PC-3 (cell line): ENCODE measurements around the gene SPSB4. TPM values are rescaled to one million over a fixed set of nuclear protein-coding genes. Genes with fewer than 3 reads are reported as not detected.

ENCODE experiments used
- ATAC-seq: fragments of 200-7000 bp; cut with Tn5 transposase; 2 replicates; pipeline ENCODE4 v1.9.1; 2020; ENCODE audit warnings: mild to moderate bottlenecking, moderate library complexity
- BruUV-seq: library from RNA; stranded (reverse); fragments of 400-500 nt; replicated peaks from 2 replicates; lab custom pipeline; 2021; lab: Mats Ljungman, UMichigan
- CTCF ChIA-PET: fragments of 300-600 bp; sonication (Branson Sonifier 250); formaldehyde crosslinking; loops from one replicate; lab custom pipeline; 2022; ENCODE audit warnings: antibody characterized with exemption; lab: Charles Lee
- POLR2A ChIA-PET: fragments of 300-600 bp; sonication (Branson Sonifier 250); formaldehyde crosslinking; loops from one replicate; lab custom pipeline; 2022; ENCODE audit warnings: antibody characterized with exemption; ENCODE audit not compliant: unreplicated experiment; lab: Charles Lee
- DNase-seq: peaks from one replicate; pipeline ENCODE4 v3.0.0-alpha.2; 2015
- H2AFZ ChIP-seq: fragments of 300-600 bp; sonication (generic); 2 replicates; pipeline ENCODE4 v1.6.0; 2016; ENCODE audit warnings: antibody characterized with exemption, low read length
- H3F3A ChIP-seq: fragments of 300-600 bp; sonication (generic); one replicate; pipeline ENCODE4 v1.6.0; 2017; ENCODE audit warnings: antibody characterized with exemption, low read length, control low read depth, mild to moderate bottlenecking; ENCODE audit not compliant: unreplicated experiment
- H3K27ac ChIP-seq: fragments of 300-600 bp; sonication (generic); 2 replicates; pipeline ENCODE4 v1.5.1; 2016; ENCODE audit warnings: mild to moderate bottlenecking, low read length
- H3K27me3 ChIP-seq: fragments of 300-600 bp; sonication (generic); 2 replicates; pipeline ENCODE4 v1.6.1; 2016; ENCODE audit warnings: low read length, mixed read lengths
- H3K36me3 ChIP-seq: fragments of 300-600 bp; sonication (generic); 2 replicates; pipeline ENCODE4 v1.6.1; 2016; ENCODE audit warnings: low read depth, mixed run types, low read length, mixed read lengths
- H3K4me1 ChIP-seq: fragments of 300-600 bp; sonication (generic); 2 replicates; pipeline ENCODE4 v1.5.1; 2016; ENCODE audit warnings: low read length; ENCODE audit not compliant: insufficient read depth
- H3K4me2 ChIP-seq: fragments of 300-600 bp; sonication (generic); 2 replicates; pipeline ENCODE4 v1.6.0; 2016; ENCODE audit warnings: low read length
- H3K4me3 ChIP-seq: fragments of 300-600 bp; sonication (generic); 2 replicates; pipeline ENCODE4 v1.5.1; 2016; ENCODE audit warnings: mild to moderate bottlenecking, low read length, mixed read lengths
- H3K79me2 ChIP-seq: fragments of 300-600 bp; sonication (generic); 2 replicates; pipeline ENCODE4 v1.6.1; 2017; ENCODE audit warnings: low read length, mixed read lengths
- H3K9ac ChIP-seq: fragments of 300-600 bp; sonication (generic); 2 replicates; pipeline ENCODE4 v1.6.0; 2016; ENCODE audit warnings: mild to moderate bottlenecking, low read length
- H3K9me2 ChIP-seq: fragments of 300-600 bp; sonication (generic); replicated peaks from 2 replicates; pipeline ENCODE4 v1.6.1; 2016; ENCODE audit warnings: mixed run types, low read length, mixed read lengths
- H3K9me3 ChIP-seq: fragments of 300-600 bp; sonication (generic); 2 replicates; pipeline ENCODE4 v1.6.1; 2016; ENCODE audit warnings: low read length, mixed read lengths
- H4K20me1 ChIP-seq: fragments of 300-600 bp; sonication (generic); 2 replicates; pipeline ENCODE4 v1.6.1; 2016; ENCODE audit warnings: low read length, mixed read lengths
- EZH2 ChIP-seq: fragments of 300-600 bp; sonication (generic); IDR thresholded peaks from one replicate; pipeline ENCODE4 v1.6.1; 2017; ENCODE audit warnings: antibody characterized with exemption, mild to moderate bottlenecking, low read length; ENCODE audit not compliant: unreplicated experiment
- EZH2phosphoT487 ChIP-seq: fragments of 300-600 bp; sonication (generic); IDR thresholded peaks from 2 replicates; pipeline ENCODE4 v1.6.1; 2018; ENCODE audit warnings: mild to moderate bottlenecking, antibody characterized with exemption, low read length, borderline replicate concordance
- intact Hi-C: fragments of 100-400 bp; cut with micrococcal nuclease; formaldehyde crosslinking; loops from 2 replicates; pipeline ENCODE4 v1.9.0; 2023
- total RNA-seq: library from RNA; depleted of rRNA; stranded (reverse); fragments of >200 nt; gene quantifications from 2 replicates; pipeline ENCODE4 v1.2.3, GENCODE V29; 2014
- TF ChIP-seq, protein P1 (sequence below): fragments of 300-600 bp; sonication (generic); conservative IDR thresholded peaks from 2 replicates; pipeline ENCODE4 v1.5.1; 2017; ENCODE audit warnings: antibody characterized with exemption, low read depth, mild to moderate bottlenecking, low read length

The SPSB4 gene
- total RNA-seq, 1 experiment from 2014 or later = not detected

DNA sequence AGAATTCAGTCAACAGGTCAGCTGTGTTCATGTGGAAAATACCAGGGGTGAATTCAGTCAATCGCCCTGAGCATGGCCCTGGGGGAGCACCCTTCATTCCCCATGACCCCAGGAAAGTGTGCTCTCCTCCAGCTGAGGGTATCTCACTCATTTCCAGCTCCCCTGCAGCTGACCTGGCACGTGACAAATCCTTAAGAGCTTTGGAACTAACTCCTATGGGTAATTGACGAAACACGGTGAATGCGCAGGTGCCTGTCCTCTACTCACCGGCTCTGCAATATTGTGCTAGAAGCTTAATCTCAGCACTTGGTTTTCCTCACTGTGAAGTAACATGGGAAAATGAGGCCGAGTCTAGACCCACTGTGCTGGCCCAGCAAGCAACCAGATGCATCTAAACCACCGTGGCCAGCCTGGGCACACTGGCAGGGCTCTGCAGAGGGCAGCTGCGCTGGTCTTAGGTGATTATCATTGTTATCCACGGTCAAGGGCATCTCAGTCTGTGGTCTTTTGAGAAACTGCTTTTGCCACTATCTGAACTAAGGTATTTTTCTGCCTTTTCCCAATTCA, 63.1 kb downstream of the SPSB4 start:
- H4K20me1 ChIP-seq = no peaks in the 10 kb centered on the region
- DNase-seq (no peak), ATAC-seq (no peak)
- no peak overlapping the region for H3K4me2 ChIP-seq
- no peaks in the 10 kb centered on the region for H3K9me2 ChIP-seq
- H3K4me3 ChIP-seq = no peak overlapping the region
- no peaks in the 10 kb centered on the region for H3K9me3 ChIP-seq
- H3K27me3 ChIP-seq = no peaks in the 10 kb centered on the region
- no peak overlapping the region for H3K27ac ChIP-seq
- no peak overlapping the region for H3K9ac ChIP-seq
- no peaks in the 10 kb centered on the region for H3F3A ChIP-seq
- TF ChIP-seq EZH2phosphoT487 (no peak), EZH2 (no peak)
- TF ChIP-seq, protein P1, sequence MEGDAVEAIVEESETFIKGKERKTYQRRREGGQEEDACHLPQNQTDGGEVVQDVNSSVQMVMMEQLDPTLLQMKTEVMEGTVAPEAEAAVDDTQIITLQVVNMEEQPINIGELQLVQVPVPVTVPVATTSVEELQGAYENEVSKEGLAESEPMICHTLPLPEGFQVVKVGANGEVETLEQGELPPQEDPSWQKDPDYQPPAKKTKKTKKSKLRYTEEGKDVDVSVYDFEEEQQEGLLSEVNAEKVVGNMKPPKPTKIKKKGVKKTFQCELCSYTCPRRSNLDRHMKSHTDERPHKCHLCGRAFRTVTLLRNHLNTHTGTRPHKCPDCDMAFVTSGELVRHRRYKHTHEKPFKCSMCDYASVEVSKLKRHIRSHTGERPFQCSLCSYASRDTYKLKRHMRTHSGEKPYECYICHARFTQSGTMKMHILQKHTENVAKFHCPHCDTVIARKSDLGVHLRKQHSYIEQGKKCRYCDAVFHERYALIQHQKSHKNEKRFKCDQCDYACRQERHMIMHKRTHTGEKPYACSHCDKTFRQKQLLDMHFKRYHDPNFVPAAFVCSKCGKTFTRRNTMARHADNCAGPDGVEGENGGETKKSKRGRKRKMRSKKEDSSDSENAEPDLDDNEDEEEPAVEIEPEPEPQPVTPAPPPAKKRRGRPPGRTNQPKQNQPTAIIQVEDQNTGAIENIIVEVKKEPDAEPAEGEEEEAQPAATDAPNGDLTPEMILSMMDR = no peak
- no peak overlapping the region for H2AFZ ChIP-seq
- intact Hi-C loops = no loop called here
- H3K4me1 ChIP-seq = no peaks in the 10 kb centered on the region
- no peaks in the 10 kb centered on the region for H3K79me2 ChIP-seq
- POLR2A ChIA-PET = no interaction called here
- CTCF ChIA-PET = no interaction called here
- no TSS peak for BruUV-seq
- no peaks in the 10 kb centered on the region; the same call in 1 of the 2 replicates for H3K36me3 ChIP-seq

DNA sequence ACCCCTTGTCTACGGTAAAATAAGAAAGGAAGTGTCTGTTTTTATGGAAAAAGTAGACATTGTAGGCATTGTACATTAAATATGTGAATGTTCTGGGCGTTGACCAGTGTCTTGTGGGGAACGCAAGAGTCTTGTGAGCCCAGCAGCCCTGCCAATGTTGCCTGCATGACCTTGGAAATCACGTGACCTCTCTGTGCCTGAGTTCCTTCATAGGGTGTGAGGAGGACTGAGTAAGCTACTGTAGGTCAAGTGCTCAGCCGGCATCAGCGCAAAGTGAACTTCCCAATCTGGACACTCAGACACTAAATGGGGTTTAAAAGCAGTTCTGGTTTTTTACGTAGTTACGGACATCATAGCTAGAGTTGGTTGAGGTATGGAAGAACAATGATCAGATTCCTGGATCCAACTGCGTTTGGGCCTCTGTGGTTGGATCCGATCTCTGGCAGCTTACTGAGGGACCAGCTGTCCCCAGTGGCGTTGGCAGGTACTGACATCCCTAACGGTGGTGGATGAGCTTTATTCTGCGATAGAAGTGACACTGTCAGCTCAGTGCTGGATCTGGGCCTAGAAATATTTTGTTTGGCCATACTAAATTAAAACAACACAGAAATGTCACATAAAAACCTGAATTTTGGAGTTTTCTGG, 63.8 kb downstream of the SPSB4 start:
- no peak; the same call in 1 of the 2 replicates for ATAC-seq
- H3F3A ChIP-seq = no peaks in the 10 kb centered on the region
- no peaks in the 10 kb centered on the region for H3K4me1 ChIP-seq
- POLR2A ChIA-PET = no interaction called here
- H3K9me2 ChIP-seq = no peaks in the 10 kb centered on the region
- CTCF ChIA-PET = interaction anchor here (0.5 kb wide), 1 partner anchor 9 kb away, joined by 3 read pairs; no protein-coding TSS in a partner anchor
- no peak overlapping the region for H3K4me2 ChIP-seq
- no peaks in the 10 kb centered on the region for H4K20me1 ChIP-seq
- BruUV-seq = no TSS peak
- H3K9me3 ChIP-seq = no peaks in the 10 kb centered on the region
- peak; percentile 12 for DNase-seq
- H3K79me2 ChIP-seq = no peaks in the 10 kb centered on the region
- no peak overlapping the region for H3K9ac ChIP-seq
- H2AFZ ChIP-seq = no peak overlapping the region
- H3K4me3 ChIP-seq = no peak overlapping the region
- no peak overlapping the region for H3K27ac ChIP-seq
- H3K27me3 ChIP-seq = no peaks in the 10 kb centered on the region
- TF ChIP-seq, protein P1 = peak; percentile 44; the same call in 1 of the 2 replicates
- TF ChIP-seq EZH2phosphoT487 = no peak
- intact Hi-C loops = no loop called here
- H3K36me3 ChIP-seq = no peaks in the 10 kb centered on the region; the same call in 1 of the 2 replicates
